Astrocyte (in vitro differentiated cells and primary cell): Measurements from ENCODE around the gene DGKH.

ENCODE experiments used
- CTCF ChIP-seq: IDR thresholded peaks from 2 replicates; pipeline ENCODE4 v1.5.1; 2011; ENCODE audit warnings: low read depth, mild to moderate bottlenecking, inconsistent platforms, low read length, moderate library complexity; ENCODE audit not compliant: insufficient read depth
- EZH2 ChIP-seq: IDR thresholded peaks from 2 replicates; pipeline ENCODE4 v1.6.1; 2012; ENCODE audit warnings: mild to moderate bottlenecking, low read length, inconsistent platforms; ENCODE audit not compliant: insufficient read depth

GRCh38 chr13:42109957-42110356, 61.5 kb downstream of the DGKH start:
- TF ChIP-seq CTCF (no peak), EZH2 (no peak)
